ENCODE measurements around the gene PRSS33. TPM values are rescaled to one million over a fixed set of nuclear protein-coding genes. Genes with fewer than 3 reads are reported as not detected.

The PRSS33 gene
- total RNA-seq, 1 experiment from 2014 or later = not detected

GRCh38 chr16:2806286-2806685 is 18.9 kb upstream of the PRSS33 start:
- Histone ChIP-seq H3K27ac (ENCODE audit: low read depth, low read length, poor library complexity, severe bottlenecking) (no peak overlapping the region), H3K4me3 (ENCODE audit: low read depth, low read length, poor library complexity, severe bottlenecking) (no peak overlapping the region), H3K36me3 (ENCODE audit: insufficient read depth, low read length, poor library complexity, severe bottlenecking) (no peaks in the 10 kb centered on the region), H3K4me1 (ENCODE audit: insufficient read depth, low read length, poor library complexity, severe bottlenecking) (no peaks in the 10 kb centered on the region), H3K9me3 (ENCODE audit: low read depth, low read length, poor library complexity, severe bottlenecking) (peaks cover 10% of the 10 kb centered on the region), H3K27me3 (replicated peaks; ENCODE audit: insufficient read depth, low read depth, low read length, poor library complexity) (peaks cover 14% of the 10 kb centered on the region)
- intact Hi-C loops (cut with micrococcal nuclease; ENCODE audit: unreplicated experiment) = no loop called here
- BruUV-seq (replicated peaks) = no TSS peak
- TF ChIP-seq CTCF (conservative IDR thresholded peaks at IDR 0.05; ENCODE audit: low read depth, low read length) = no peak
- TF ChIP-seq EZH2 (IDR thresholded peaks at IDR 0.05; ENCODE audit: borderline replicate concordance, low read depth, low read length, poor library complexity, severe bottlenecking) = no peak
- no peak for DNase-seq (ENCODE audit: low spot score)
- POLR2A ChIA-PET (ENCODE audit: low non-redundant PET) = no interaction called here
- CTCF ChIA-PET = no interaction called here

- intact Hi-C loops (cut with micrococcal nuclease; ENCODE audit: unreplicated experiment) = no loop called here
- POLR2A ChIA-PET (ENCODE audit: low non-redundant PET) = no interaction called here
- DNase-seq (ENCODE audit: low spot score) = no peak
- Histone ChIP-seq H3K27me3 (replicated peaks; ENCODE audit: insufficient read depth, low read depth, low read length, poor library complexity) (peaks cover 14% of the 10 kb centered on the region), H3K4me1 (ENCODE audit: insufficient read depth, low read length, poor library complexity, severe bottlenecking) (no peaks in the 10 kb centered on the region), H3K27ac (ENCODE audit: low read depth, low read length, poor library complexity, severe bottlenecking) (no peak overlapping the region), H3K36me3 (ENCODE audit: insufficient read depth, low read length, poor library complexity, severe bottlenecking) (no peaks in the 10 kb centered on the region), H3K4me3 (ENCODE audit: low read depth, low read length, poor library complexity, severe bottlenecking) (no peak overlapping the region), H3K9me3 (ENCODE audit: low read depth, low read length, poor library complexity, severe bottlenecking) (peaks cover 10% of the 10 kb centered on the region)
- no peak for TF ChIP-seq CTCF (conservative IDR thresholded peaks at IDR 0.05; ENCODE audit: low read depth, low read length)
- no peak for TF ChIP-seq EZH2 (IDR thresholded peaks at IDR 0.05; ENCODE audit: borderline replicate concordance, low read depth, low read length, poor library complexity, severe bottlenecking)
- no TSS peak for BruUV-seq (replicated peaks)
- CTCF ChIA-PET = no interaction called here
Observed at GRCh38 chr16:2804728-2805127, 17.4 kb upstream of the PRSS33 start.

- intact Hi-C loops (cut with micrococcal nuclease; ENCODE audit: unreplicated experiment) = no loop called here
- ChIA-PET POLR2A (ENCODE audit: low non-redundant PET) (no interaction called here), CTCF (no interaction called here)
Observed at GRCh38 chr16:2803545-2804195, 16.3 kb upstream of the PRSS33 start.

More at GRCh38 chr16:2803545-2804195, 16.3 kb upstream of the PRSS33 start:
- TF ChIP-seq CTCF (conservative IDR thresholded peaks at IDR 0.05; ENCODE audit: low read depth, low read length) (no peak), EZH2 (IDR thresholded peaks at IDR 0.05; ENCODE audit: borderline replicate concordance, low read depth, low read length, poor library complexity, severe bottlenecking) (no peak)
- H3K27me3 ChIP-seq (replicated peaks; ENCODE audit: insufficient read depth, low read depth, low read length, poor library complexity) = peaks cover 14% of the 10 kb centered on the region
- H3K9me3 ChIP-seq (ENCODE audit: low read depth, low read length, poor library complexity, severe bottlenecking) = peaks cover 10% of the 10 kb centered on the region
- no TSS peak for BruUV-seq (replicated peaks)
- H3K4me3 ChIP-seq (ENCODE audit: low read depth, low read length, poor library complexity, severe bottlenecking) = no peak overlapping the region
- no peak overlapping the region for H3K27ac ChIP-seq (ENCODE audit: low read depth, low read length, poor library complexity, severe bottlenecking)
- H3K4me1 ChIP-seq (ENCODE audit: insufficient read depth, low read length, poor library complexity, severe bottlenecking) = no peaks in the 10 kb centered on the region
- DNase-seq (ENCODE audit: low spot score) = no peak
- H3K36me3 ChIP-seq (ENCODE audit: insufficient read depth, low read length, poor library complexity, severe bottlenecking) = no peaks in the 10 kb centered on the region
